Adrenal gland (tissue), 12 donors: ENCODE measurements around the gene GPC3. TPM values are rescaled to one million over a fixed set of nuclear protein-coding genes. Genes with fewer than 3 reads are reported as not detected.

Source experiments
- DNase-seq, 7 donors: peaks; one replicate each; pipeline ENCODE4 v3.0.0-alpha.2; 2019 to 2020
- H3K27ac ChIP-seq, 5 donors: fragments of 200-600 bp; sonication (generic) in 4 of 5; 1 replicate in 3 of 5; 2 replicates in 2 of 5; pipeline versions ENCODE4 v1.5.1 to v1.8.0; 2016 to 2020; ENCODE audit warnings: mild to moderate bottlenecking in 1 of 5
- H3K27me3 ChIP-seq: fragments of 200-600 bp; 2 replicates; pipeline ENCODE4 v1.8.0; 2021
- H3K36me3 ChIP-seq, 2 donors: fragments of 200-600 bp; replicated peaks in 1 of 2; 1 replicate in 1 of 2; 2 replicates in 1 of 2; pipeline versions ENCODE4 v1.5.1 to v1.8.0; 2018 to 2022
- H3K4me1 ChIP-seq, 2 donors: fragments of 200-600 bp; replicated peaks in 1 of 2; 1 replicate in 1 of 2; 2 replicates in 1 of 2; pipeline versions ENCODE4 v1.5.1 to v1.8.0; 2018 to 2021
- H3K4me3 ChIP-seq, 4 donors: fragments of 200-600 bp; sonication (generic) in 3 of 4; one replicate each; pipeline ENCODE4 v1.5.1; 2016 to 2018
- H3K9me3 ChIP-seq, 3 donors: fragments of 200-600 bp; sonication (generic) in 1 of 3; replicated peaks in 1 of 3; 1 replicate in 2 of 3; 2 replicates in 1 of 3; pipeline versions ENCODE4 v1.5.1 to v1.8.0; 2016 to 2021
- CTCF ChIP-seq, 6 experiments: fragments of 450-650 bp in 4 of 6; fragments of 200-600 bp in 2 of 6; sonication (generic) in 1 of 6; IDR thresholded peaks; 1 replicate in 5 of 6; 2 replicates in 1 of 6; pipeline versions ENCODE4 v1.5.1 to v1.8.0; 2016 to 2021; ENCODE audit warnings: antibody characterized with exemption in 6 of 6, mild to moderate bottlenecking in 2 of 6, moderate library complexity in 1 of 6
- POLR2A ChIP-seq, 2 donors: fragments of 450-650 bp; IDR thresholded peaks; one replicate each; pipeline ENCODE4 v1.6.1; 2017; ENCODE audit warnings: antibody characterized with exemption in 2 of 2, mild to moderate bottlenecking in 2 of 2, moderate library complexity in 1 of 2
- WGBS, 4 donors: extraction: QIAGEN DNeasy Blood & Tissue Kit in 2 of 4; methylation state at CpG; one replicate each; pipeline versions ENCODE4 v1.1.5 to v1.1.7; 2013 to 2017; 5-methylcytosine and 5-hydroxymethylcytosine counted together
- intact Hi-C, 2 donors: fragments of 100-400 bp; cut with DNase I; formaldehyde crosslinking; loops; one replicate each; pipeline versions ENCODE4 v1.14.1 to v1.15.0; 2022 to 2023
- polyA plus RNA-seq, 3 donors: library from polyadenylated mRNA; stranded (reverse); fragments of 200-250 nt in 2 of 3; fragments of 350-450 nt in 1 of 3; fragmentation: Illumina TruSeq in 1 of 3; extraction: RNeasy Lipid Tissue Mini Kit (QIAGEN cat#74804) in 1 of 3; gene quantifications; one replicate each; pipeline ENCODE4 v1.2.3, GENCODE V29; 2013 to 2014
- total RNA-seq, 9 donors: library from RNA; depleted of rRNA in 4 of 9; stranded (reverse); fragments of >200 nt in 4 of 9; fragments of 120-200 nt in 1 of 9; fragmentation: NEBNext Ultra II Directional in 1 of 9; extraction: Animal tissue kit (Norgen Biotek cat#: 25700) in 1 of 9; gene quantifications; one replicate each; pipeline versions ENCODE4 v1.1.0 to v1.2.4, GENCODE V29; 2013 to 2023
- donor health status: healthy with polysubstance abuse.
- donor health status: Bipolar disorder and iron deficiency.
- donor health status: DM: yes; HTN: yes; CAD: no.
- donor health status: DM: no; HTN: no; CAD: no.
- donor health status: DM: no; HTN: no; CAD: no.
- donor health status: DM: yes; HTN: yes; CAD: no.

GPC3 gene
- total and polyA plus RNA-seq, 12 donors: 3.5 to 56.7 (median 20.9) TPM

GRCh38 chrX:133533249-133533648 is 452.1 kb downstream of the GPC3 start:
- 74 to 95% (median 84%) methylated on average over 3 of the region's 3 CpGs for WGBS, 4 donors
- H3K36me3 ChIP-seq: no peaks in the 10 kb centered on the region
- H3K4me3 ChIP-seq: no peak overlapping the region
- H3K9me3 ChIP-seq: no peaks in the 10 kb centered on the region
- DNase-seq: no peak
- intact Hi-C loops: no loop called here
- no peaks in the 10 kb centered on the region for H3K27me3 ChIP-seq
- no peak for TF ChIP-seq CTCF (IDR thresholded peaks at IDR 0.05)
- no peak for TF ChIP-seq POLR2A (IDR thresholded peaks at IDR 0.05)
- H3K27ac ChIP-seq: no peak overlapping the region
- H3K4me1 ChIP-seq: no peaks in the 10 kb centered on the region

DNA sequence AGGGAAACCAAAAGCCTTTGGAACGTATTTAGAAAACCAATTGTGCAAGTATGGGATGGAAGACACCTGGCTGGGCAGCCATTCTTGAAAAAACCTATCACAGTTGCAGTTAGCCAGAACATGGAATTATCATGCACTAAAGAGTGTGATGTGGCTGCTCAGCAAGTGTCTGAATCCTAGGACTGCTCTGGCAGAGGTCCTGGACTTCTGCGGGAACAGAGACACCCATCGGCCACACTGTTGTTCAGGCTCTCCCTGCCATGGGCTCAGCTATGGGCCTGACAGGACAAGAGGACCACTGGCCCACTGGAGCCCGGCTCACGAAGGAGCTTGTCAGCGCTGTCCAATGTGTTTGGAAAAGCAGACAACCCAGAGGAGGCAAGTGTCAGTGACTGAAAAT is 454.4 kb downstream of the GPC3 start:
- no peak overlapping the region for H3K4me3 ChIP-seq
- intact Hi-C loops: no loop called here
- no peak for TF ChIP-seq CTCF (IDR thresholded peaks at IDR 0.05)
- TF ChIP-seq POLR2A (IDR thresholded peaks at IDR 0.05): no peak
- no peaks in the 10 kb centered on the region for H3K27me3 ChIP-seq
- DNase-seq: no peak
- no peaks in the 10 kb centered on the region for H3K4me1 ChIP-seq
- no peaks in the 10 kb centered on the region for H3K9me3 ChIP-seq
- 75 to 89% (median 83%) methylated on average over 3 to 6 of the region's 6 CpGs for WGBS, 4 donors
- no peak overlapping the region for H3K27ac ChIP-seq
- H3K36me3 ChIP-seq: no peaks in the 10 kb centered on the region

GRCh38 chrX:133529578-133529977 is 455.8 kb downstream of the GPC3 start:
- no peaks in the 10 kb centered on the region for H3K36me3 ChIP-seq
- H3K4me3 ChIP-seq: no peak overlapping the region
- no peaks in the 10 kb centered on the region for H3K4me1 ChIP-seq
- H3K27ac ChIP-seq: no peak overlapping the region
- H3K9me3 ChIP-seq: no peaks in the 10 kb centered on the region
- DNase-seq: no peak
- 67 to 90% (median 90%) methylated on average over 3 of the region's 3 CpGs for WGBS, 4 donors
- H3K27me3 ChIP-seq: no peaks in the 10 kb centered on the region
- intact Hi-C loops: no loop called here
- TF ChIP-seq CTCF (IDR thresholded peaks at IDR 0.05) (no peak), POLR2A (IDR thresholded peaks at IDR 0.05) (no peak)

DNA sequence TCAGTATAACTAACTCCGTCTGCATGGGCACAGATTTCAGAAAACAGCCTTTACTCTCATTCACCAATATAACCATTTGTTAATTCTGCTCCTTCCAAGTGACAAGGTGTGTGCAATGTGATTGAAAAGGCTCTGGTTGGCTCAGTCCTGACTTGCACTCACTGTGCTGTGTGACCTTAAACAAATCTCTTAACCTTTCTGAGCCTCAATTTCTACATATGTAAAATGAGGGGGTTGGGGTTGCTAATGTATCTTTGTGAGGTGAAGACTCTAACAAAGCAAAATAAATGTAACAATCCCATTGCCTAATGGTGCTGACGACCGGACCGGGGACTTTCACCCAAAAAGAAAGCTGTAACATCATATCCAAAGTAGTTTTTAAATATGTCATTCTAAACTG is 457.6 kb downstream of the GPC3 start:
- Histone ChIP-seq H3K4me3 (no peak overlapping the region), H3K4me1 (no peaks in the 10 kb centered on the region), H3K36me3 (no peaks in the 10 kb centered on the region), H3K9me3 (no peaks in the 10 kb centered on the region), H3K27ac (no peak overlapping the region), H3K27me3 (no peaks in the 10 kb centered on the region)
- TF ChIP-seq CTCF (IDR thresholded peaks at IDR 0.05) (no peak), POLR2A (IDR thresholded peaks at IDR 0.05) (no peak)
- 77 to 89% (median 84%) methylated on average over 4 of the region's 4 CpGs for WGBS, 4 donors
- intact Hi-C loops: no loop called here
- DNase-seq: no peak
